Hypothalamus (tissue), 51 donors: ENCODE results near the gene SYNPR.

Experiments
- DNase-seq, 51 donors: peaks; one replicate each; lab custom pipeline; 2025; lab: John Stamatoyannopoulos, UW

Gene SYNPR

DNA sequence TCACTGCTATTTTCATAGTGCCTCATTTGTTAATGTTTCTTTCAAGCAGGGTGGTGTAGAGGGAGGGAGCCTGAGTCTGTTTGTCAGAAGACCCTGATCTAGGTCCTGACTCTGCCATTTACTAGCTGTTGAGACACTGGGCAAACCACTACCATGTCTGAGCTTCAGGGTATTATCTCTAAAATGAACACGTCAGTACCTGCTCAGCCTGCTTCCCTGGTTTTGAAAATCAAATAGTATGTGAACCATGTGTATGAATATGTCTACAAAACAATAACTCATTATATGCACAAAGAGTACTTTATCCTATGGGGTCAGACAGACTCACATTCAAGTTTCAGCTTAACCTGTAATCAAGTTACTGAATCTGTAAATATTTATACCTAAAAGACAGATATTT, 25.1 kb downstream of the SYNPR start:
- DNase-seq = no peak

DNA sequence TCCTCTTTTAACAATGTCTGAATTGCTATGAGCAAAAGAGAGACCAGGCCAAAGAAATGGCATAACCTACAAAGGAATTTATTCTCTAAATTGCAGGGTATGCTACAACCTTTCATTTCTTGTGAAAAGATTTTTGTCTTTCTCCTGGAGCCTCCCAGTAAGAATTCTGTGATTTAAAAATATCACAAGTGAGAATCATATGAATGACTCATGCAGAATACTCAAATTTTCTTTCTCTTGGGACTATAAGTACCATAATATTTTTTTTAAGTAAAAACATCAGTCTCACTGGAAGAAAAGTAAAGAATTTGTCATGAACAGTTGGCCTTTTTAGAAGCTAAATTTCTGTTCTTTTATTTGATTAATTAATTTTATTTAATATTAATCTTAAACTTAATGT, 26.3 kb downstream of the SYNPR start:
- no peak for DNase-seq

DNA sequence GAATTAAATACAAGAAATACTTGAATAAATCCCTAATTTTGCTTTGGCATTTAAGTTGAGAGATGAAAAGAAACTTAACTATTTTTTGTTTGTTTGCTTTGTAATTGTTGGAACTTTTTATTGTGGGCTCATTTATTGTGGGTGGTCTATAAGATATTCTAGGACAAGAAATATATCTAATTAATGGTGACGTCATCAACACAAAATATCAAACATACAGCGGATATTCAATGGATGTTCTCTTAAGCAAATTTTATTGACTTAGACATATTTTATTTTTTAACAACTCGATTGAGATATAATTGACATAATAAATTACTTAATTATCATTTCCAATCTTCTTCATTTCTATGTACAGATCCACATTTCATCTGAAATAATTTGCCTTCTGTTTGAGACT, 30.0 kb downstream of the SYNPR start:
- DNase-seq = no peak

DNA sequence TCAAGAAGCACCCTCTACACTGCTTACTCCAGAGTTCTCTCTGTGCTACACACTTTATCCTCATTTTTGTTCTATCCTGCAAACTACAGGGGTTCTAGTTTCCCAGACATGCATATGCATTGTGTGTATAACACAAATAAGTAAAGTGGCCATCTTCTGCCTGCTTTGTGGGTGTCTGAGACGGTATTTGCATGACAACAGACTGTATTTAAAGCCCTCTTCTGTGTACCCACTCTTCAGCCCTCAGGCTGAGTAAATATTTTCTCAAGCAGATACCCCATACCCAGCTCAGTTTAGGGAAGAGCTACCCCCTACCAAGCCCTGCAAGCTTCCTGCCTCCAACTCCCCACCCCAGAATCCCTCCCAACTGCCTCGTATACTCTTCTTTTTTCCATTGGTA, 31.7 kb downstream of the SYNPR start:
- no peak for DNase-seq

DNA sequence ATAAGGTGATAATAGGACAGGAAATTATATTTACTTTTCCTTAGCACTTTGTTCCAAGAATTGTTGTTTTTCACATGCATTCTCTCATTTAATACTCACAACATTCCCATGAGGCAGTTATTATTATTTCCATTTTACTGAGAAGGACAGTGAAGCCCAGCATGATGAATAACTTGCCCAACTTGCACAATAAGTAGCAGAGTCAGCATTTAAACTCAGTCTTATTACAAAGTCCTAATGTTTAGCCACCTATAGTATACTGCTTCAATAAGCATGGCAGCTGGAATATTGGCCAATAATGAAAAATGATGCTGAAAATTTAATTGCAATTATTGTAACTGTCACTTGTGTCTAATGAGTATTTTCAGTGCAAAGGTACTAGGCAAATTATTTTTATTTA, 45.7 kb downstream of the SYNPR start:
- DNase-seq = no peak

DNA sequence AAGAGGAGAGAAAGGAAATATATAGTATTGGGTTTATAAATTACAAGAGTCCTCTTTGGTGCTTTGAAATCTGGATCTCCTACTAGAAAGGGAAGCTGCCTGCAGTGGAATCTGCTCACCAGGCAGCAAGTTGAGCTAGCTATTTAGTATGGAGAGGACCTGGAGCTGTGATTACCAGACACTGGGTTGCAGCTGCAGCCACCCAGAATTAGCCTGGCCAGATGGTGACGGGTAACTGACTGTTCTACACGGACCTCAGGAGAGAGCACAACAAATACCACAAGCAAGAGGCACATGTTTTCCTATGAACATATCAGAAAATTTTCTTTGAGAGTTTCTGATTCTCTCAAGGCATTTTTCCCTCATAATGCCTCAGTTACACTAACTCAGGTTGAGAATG, 46.5 kb downstream of the SYNPR start:
- DNase-seq = no peak

DNA sequence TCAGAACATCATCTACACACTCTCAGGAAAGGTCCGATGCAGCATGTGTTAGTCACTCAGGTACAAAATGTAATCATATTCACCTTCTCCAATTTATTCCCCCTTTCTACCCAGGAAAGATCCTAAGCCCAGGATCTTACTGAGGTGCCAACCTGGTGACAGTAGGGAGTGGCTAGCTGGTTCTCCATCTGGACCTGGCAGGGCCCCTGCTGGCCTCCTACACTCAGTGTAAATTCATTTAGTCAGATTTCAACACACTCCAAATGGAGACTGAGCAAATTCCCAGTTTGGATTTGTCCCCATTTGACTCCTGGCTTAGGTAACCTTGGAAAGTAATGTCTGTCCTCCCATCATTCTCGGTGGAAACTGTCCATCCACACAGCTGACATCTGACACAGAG, 47.3 kb downstream of the SYNPR start:
- no peak for DNase-seq

DNA sequence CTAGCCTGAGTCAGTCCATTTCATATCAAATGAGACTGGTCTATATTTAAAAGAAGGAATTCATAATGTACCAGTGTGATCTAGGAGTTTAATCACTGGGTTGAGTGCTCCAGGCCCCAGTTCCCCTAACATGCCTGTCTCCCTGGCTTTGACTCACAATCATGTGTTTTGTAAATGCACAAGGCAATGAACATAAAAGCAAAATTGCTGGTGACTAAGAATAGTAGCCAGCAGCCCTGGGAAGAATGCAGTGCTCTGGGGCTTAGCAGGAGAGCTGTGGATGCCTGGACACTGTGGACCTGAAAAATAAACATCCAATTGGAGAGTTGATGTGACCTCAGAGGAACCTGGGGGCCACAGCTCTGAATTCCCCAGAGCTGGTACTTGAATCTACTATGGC, 50.3 kb downstream of the SYNPR start:
- DNase-seq = no peak

DNA sequence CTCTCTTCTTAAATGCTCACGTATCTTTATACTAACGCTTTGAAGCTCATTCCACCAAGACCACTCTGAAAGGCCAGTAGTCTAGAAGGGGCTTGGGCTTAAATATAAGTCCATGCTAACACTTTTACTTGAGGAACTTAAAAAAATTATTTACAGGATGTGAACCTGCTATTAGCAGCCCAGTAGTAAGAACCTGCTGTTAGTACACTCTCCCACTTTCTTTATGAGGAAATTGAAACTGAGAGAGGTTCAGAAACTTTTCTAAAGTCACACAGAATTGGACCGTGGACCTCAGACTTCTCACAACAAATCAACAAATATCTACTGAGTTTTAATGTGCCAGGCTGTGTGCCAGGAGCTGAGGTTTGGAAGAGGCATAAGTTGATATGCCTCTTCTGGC, 53.4 kb downstream of the SYNPR start:
- no peak for DNase-seq

DNA sequence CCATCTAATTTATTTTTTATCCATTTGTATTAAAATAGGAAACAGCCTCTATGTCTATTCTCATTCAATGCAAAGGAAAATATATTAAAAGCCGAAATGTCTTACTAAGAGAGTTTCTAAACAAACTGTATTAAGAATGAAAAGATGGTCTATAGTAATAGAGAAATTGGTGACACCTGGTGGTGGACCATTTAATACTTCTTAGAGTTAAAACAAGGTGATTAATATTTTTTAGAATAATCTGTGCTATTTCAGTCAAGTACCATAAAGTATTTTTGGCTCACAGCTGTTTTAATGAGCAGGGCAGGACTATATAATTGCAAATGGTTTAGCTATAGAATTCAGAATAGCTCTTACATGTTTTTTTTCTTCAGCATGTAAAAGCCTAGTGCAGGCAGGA, 55.7 kb downstream of the SYNPR start:
- DNase-seq = no peak

DNA sequence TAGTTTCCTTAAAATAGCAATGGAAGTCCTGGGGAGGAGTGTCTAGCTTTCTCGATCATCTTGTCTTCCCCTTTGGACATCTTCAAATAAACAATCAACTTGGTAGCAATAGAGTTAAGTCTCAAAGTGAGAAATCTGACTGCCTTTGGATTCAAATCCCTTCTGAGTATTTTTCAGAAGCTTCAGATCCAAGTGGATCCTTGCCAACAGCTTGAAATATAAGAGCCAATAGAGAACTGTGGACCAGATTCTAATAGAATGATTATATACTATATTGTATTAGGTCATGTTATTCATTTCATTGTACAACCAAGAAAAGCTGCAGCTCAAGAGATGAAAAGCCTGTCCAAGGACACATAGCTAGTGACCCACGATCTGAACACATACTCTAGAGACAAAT, 60.2 kb downstream of the SYNPR start:
- no peak for DNase-seq

DNA sequence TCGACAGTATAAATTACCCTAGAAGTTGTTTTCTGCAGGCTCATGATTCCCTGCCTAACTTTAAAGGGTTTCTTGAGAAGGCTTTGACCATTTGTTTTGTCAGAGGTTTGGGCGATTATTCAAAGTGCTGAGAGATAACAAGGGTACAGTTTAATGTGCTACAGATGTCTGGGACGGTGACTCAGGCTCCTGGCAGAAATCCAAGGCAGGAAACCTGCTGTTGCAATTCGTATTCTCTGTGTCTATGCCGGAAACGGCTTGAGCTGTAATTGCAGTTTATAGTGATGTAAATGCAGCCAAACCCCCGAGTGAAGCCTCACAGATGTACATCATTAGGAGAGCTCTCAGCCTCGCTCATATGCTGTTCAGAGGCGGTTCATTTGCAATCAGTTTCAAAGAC, 65.6 kb downstream of the SYNPR start:
- peak in 13 of 51 donors; percentile 0 to 69 (median 17) for DNase-seq

DNA sequence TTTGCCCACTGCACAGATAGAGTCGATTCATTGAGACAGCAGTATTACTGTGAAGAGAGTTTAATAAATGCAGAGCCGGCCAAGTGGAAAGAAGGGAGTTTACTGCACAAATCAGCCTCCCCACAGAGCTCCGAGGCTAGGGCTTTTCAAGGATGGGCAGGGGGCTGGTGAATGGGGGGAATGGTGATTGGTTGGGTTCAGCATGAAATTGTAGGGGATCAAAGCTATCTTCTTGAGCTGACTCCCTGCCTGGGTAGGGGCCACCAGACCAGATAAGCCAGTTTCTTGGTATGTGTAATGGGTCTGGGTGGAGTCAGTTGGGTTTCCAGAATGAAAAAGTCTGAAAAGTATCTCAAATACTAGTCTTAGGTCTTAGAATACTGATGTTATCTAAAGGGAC, 66.6 kb downstream of the SYNPR start:
- DNase-seq = no peak

DNA sequence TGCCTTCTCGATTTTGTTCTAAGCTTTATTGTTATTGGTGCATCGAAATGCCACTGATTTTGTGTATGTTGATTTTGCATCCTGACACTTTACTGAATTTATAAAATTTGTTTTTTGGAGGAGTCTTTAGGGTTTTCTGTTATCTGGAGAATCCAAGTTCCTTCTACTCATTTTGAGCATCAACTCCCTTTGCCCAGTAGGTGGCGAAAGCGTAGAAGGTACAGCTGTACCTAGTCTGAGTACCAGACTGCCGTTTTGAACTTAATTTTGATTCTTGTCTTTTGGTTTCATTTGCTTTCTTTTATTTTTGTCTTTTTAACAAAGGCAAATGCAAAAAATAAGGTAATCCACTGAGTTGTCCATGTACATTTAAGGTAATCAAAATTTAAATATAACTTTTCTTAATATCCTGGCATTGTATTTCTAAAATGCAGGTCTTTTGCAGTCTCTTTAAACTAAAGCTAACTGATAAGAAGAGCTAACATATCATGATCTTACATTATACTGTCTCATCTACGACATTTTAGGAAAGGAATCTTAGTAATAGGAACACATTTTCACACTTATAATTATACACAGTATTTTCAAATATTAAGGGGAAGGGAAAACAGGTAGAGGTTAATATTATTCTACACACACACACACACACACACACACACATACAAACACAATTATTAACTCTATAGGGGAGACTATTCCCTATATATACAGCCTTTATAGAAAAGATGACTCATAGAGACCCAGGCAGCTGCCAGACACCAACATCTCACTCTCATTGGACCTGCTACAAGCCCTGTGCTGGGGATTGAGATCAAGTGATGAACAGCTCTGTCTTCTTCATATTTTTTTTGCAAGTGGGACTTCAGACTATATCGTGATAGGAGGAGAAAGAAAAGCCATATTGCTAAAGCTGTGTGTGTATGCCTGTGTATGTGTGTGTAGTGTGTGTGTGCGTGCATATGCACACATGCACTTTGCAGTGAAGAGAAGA, 71.8 kb downstream of the SYNPR start:
- DNase-seq = peak in 17 of 51 donors; percentile 2 to 48 (median 15)

DNA sequence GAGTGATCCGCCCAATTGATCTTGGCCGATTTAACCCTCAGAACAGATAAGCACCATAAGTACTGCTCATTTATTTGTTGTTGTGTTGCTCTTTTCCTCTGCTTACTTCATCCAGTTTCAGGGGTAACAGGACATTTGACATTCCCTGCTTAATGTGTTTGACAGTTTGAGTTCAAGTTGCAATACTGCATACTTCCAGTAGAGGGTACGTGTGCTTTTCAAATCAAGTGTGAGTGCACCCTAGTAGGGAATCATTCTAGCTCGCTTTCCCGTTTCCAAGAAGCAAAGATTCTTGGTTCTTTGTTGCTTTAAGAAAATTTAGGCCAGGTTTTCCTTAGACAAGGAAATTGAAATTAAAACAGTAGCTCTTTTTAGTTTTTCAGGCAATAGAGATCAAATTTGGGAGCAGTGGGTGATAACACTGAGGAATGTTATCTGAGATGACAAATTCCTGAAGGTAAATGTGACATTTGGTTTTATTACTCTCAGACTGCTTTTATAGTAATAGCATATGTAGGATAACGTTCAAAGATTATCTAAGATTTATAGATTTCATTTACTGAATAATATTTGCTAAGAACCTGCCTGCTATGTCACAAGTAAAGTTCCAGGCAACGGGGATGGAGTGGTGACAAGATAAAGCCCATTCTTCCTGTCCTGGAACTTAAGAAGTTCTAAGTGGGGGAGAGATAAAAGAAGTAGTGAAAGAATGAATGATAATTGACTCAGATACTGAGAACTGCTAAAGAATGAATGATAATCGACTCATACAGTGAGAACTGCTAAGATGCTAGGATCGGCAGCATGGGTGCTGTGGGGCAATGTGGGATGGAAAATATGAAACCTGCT, 73.3 kb downstream of the SYNPR start:
- DNase-seq = peak in 3 of 51 donors; percentile 3 to 53 (median 5)

DNA sequence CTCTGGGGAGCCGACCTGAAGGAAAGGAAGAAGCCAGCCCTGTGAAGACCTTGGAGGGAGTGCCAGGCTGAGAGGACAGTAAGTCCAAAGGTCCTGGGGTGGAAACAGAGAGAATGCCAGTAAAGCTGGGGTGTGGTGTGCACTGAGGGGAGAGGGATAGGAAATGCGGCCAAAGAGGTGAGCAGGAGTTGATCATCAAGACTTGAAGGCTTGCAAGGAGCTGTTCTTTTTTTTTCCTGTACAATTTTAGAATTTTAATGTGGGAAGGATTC, 73.8 kb downstream of the SYNPR start:
- no peak for DNase-seq

DNA sequence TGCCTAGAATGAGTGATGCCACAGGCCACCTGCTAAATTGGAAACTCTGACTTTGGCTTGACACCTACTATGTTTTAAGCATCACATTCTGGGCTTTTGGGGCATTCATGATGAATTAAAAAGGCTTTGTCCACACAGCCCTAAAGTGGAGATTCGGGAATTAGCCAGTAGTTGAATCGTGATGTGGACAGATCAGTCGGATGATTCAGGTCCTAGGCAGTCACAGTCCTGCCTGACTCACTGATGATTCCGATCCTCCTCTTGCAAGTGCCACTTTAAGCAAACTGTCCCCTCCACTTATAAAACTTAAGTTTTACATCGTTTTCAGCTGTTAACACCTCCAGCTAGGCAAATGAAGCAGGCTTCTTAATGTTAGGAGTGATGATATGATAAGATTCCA, 75.3 kb downstream of the SYNPR start:
- DNase-seq = no peak

DNA sequence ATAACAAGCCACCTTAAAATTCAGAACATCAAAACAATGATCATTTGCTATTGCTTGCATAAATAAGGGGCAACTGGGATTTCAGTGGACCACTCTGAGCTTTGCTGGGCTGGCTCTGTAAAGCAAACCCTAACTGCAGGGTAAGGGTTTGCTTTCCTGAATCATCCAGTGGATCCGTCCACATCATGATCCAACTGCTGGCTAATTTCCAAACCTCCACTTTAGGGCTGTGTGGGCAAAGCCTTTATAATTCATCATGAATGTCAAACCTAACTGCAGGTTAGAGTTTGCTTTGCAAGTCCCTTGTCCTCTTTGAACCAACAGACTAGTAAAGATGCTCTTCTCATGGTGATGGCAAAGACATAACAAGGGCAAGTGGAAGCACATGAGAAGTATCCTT, 76.1 kb downstream of the SYNPR start:
- DNase-seq = no peak

DNA sequence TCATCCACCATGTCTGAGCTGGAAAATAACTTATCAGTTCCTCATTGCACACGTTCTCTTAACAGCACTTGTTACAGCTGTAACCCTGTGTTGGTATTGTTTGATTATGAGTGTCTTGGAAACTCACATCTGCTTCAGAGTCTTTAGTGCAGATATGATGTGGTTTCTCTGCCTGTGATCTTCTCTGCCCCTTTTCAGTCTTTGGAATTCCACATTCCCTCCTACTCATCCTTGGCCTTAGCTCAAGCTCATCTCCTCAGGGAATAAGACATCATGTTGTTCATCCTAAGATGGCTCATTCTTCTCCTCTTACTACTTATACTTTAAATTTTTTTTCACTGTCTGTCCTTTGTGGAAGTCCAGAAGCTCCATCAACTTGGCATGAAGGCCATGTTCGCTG, 77.7 kb downstream of the SYNPR start:
- no peak for DNase-seq

DNA sequence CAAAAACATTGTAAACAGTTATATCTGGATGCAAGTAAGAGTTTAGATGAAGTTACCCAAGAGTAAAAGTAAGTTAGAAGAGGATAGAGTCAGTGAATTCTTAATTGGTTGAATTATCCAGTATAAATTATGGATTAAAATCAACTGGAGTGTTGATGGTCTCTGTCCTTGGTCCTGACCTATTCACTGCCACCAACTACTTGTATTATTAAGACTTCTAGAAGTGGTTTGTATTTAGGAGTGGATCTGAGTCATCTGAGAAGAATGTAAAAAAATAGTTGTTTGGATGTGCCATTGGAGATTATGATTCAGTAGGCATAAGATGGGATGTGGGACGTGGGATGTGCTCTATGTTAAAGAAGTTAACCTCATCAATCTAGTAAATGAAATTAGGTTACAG, 86.4 kb downstream of the SYNPR start:
- DNase-seq = no peak

DNA sequence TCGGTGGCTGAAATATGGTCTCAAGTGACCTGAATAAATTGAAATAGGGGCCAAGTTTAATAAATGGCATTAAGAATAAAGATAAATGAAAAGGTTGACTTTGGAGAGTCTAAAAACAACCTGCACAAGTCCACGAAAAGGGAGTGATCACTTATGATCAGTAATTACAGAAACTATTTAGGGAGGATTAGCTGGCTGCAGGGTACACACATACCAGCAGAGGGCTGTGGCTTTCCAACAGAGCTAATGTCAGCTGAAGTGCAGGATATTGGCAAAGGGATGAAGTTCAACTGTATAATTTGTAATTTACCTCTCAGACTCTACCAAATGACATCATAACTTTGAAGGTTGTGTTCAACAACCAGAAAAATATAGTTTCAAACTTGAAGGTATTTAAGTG, 86.8 kb downstream of the SYNPR start:
- peak in 2 of 51 donors; percentile 0 to 1 for DNase-seq

DNA sequence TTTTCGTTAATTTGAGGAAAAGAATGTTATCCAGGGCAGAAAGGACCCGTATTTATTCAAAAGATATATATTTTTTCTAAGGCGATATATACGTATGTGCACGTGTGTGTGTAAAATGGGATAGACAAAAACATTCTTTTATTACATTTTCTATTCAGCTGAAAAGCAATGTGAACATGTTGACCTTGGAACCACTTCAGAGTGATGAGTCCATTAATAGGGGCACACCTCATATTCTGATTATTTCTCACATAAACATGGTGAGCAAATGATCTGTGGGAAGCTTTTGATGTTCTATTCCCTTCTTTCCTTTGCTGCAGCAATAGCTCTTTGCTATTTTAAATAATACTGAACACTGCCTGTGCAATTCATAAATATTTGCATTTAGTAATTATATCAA, 87.6 kb downstream of the SYNPR start:
- no peak for DNase-seq
